GM19099 (cell line): Measurements from ENCODE around the gene PLCG2.

Experiments used
- POLR2A ChIP-seq: IDR thresholded peaks from 3 replicates; pipeline ENCODE4 v1.6.1; 2011; ENCODE audit warnings: low read depth; ENCODE audit not compliant: insufficient read length; ENCODE audit errors: extremely low read depth

Gene PLCG2

GRCh38 chr16:81796583-81797346 lies 17.7 kb downstream of the PLCG2 start:
- TF ChIP-seq POLR2A, result no peak

GRCh38 chr16:81797443-81797842 lies 18.4 kb downstream of the PLCG2 start:
- TF ChIP-seq POLR2A, result peak; percentile 25

GRCh38 chr16:81798311-81799137 lies 19.4 kb downstream of the PLCG2 start:
- TF ChIP-seq POLR2A, result peak; percentile 36

GRCh38 chr16:81799138-81799504 lies 20.0 kb downstream of the PLCG2 start:
- TF ChIP-seq POLR2A, result no peak

DNA sequence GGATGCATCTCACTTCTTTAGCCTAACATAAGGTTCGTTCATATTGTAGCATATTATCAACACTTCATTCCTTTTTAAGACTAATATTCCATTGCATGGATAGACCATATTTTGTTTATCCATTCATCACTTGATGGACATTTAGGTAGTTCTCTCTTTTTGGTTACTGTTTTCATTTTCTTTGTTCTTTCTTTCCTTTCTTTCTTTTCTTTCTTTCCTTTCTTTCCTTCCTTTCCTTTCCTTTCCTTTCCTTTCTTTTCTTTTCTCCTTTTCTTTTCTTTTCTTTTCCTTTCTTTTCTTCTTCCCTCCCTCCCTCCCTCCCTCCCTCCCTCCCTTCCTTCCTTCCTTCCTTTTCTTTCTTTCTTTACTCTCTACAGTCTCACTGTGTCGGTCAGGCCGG lies 24.2 kb downstream of the PLCG2 start:
- no peak for TF ChIP-seq POLR2A

DNA sequence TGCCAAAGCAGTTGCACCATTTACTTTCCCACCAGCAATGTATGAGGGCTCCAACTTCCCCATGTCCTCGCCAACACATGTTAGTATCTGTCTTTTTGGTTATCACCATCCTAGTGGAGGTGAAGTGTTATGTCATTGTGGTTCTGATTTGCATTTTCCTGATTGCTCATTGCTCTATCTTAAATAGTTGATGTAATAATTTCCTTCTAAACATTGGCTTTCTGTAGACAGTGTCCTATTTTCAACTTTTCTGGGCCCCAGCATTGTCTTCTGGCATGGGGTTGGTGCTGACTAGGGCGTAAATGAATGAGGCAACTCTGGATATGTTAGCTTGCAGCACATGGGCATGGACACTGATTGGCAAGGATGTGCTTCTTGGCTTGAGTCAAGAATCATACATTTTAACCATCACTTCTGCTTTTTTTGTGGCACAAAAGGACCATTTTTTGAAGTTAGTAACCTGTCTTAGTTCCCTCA lies 25.1 kb downstream of the PLCG2 start:
- TF ChIP-seq POLR2A, result no peak

GRCh38 chr16:81806696-81807095 lies 27.6 kb downstream of the PLCG2 start:
- no peak for TF ChIP-seq POLR2A

GRCh38 chr16:81807767-81808358 lies 28.8 kb downstream of the PLCG2 start:
- no peak for TF ChIP-seq POLR2A

DNA sequence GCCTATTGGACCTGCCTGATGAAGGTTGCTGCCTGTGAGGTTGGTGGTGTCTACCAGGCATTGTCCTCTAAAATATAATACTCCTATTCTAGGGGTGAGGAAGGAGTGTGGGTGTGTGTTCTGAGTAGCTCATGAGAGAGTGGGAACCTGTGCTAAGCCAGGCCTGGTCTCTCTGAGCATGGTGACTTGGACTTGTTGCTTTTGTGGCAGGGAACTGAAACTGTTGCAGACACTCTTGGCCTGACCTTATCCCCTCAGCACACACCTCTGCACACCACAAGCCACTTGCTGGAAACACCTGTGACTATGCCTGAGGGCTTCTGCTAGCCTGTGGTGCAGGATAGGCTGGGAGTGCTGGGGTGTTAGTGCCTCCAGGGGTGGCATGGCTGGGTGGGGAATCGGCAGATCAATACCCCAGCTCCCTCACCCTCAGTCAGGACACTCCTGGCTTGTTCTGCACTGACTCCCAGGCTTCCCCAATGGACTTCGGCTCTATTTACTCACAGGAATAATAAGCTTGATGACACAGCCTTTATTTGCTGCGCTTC lies 29.9 kb downstream of the PLCG2 start:
- TF ChIP-seq POLR2A, result peak; percentile 53

GRCh38 chr16:81809567-81809966 lies 30.5 kb downstream of the PLCG2 start:
- no peak for TF ChIP-seq POLR2A

DNA sequence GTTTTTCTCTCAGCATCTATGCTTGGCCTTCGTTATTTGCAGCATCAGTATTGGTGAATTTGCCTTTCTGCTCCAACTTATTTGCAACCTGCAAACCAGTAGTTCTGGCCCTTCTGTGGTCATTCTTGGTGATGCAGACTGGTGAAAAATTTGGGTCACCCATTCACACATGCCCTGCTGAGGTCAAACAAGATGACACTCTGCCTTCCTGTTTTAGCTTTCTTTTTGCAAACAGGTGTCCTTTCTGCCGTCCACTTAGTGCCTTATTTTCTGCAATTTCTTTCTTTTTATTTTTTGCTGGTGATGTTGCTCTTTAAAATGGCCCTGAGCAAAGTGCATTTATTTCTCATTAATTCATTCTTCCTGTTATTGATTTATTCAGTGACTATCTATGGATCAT lies 31.3 kb downstream of the PLCG2 start:
- TF ChIP-seq POLR2A, result no peak

- TF ChIP-seq POLR2A, result peak; percentile 25
These were observed 31.9 kb downstream of the PLCG2 start for GRCh38 chr16:81810894-81811538.

DNA sequence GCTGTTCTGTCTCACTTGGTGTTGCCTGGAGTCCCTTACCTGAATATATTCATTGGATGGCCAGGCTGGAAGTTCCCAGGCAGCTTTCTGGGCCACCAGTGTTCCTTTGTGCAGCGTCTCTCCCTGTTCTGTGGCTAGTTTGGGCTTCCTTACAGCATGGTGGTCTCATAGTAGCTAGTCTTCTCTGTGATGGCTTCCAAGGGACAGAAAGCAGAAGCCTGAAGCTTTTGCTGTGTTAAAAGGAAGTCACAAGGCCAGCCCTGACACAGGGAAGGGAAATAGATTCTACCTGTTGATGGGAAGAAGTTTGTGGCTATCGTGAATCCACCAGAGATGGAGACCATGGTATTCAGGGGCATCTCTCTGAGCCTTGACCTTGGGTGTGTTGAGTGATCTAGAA lies 34.6 kb downstream of the PLCG2 start:
- no peak for TF ChIP-seq POLR2A

DNA sequence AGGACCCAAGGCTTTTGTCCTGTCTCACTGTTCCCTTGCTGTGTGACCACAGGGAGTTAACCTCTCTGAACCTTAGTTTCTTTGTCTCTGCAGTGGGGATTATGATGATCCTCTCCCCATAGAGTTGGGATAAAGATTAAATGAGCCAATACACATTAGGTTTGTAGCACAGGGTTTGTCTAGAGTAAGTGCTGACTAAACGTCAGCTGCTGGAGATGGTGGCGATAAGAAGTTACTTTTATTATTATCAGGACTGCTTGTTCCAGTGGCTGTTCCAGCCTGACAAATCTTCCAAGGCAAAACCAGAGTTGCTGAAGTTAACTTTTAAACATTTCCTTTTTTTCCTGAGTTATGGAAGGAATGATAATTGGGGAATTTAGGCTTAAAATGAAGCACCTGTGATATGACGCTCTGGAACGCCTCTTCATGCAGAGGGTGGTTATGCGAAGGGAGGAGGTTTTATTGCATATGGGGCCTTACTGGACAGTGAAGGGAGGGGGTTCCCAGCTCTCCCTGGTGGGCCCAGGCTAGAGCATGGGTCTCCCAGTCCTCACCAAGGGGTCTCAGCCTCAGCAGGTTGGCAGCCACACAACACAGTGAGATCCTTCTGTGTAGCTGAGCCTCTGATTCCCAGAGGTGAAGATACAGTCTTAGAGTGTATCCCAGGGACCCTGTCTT lies 35.8 kb downstream of the PLCG2 start:
- no peak for TF ChIP-seq POLR2A
